ENCODE measurements around the gene REXO2.
A peak's percentile ranks its signal among the peaks of the same experiment; 100 is the strongest.

The REXO2 gene

GRCh38 chr11:114433376-114433775 is 5.9 kb upstream of the REXO2 start:
- CTCF ChIA-PET: no interaction called here
- H3K9me3 ChIP-seq (ENCODE audit: control insufficient read depth, insufficient read depth, low read depth, low read length): no peaks in the 10 kb centered on the region
- TF ChIP-seq ZFP3 (tag by site-specific recombination; IDR thresholded peaks at IDR 0.05; ENCODE audit: low read depth) (no peak), ZBTB48 (tag by site-specific recombination; IDR thresholded peaks at IDR 0.05) (no peak), ZNF10 (tag by site-specific recombination; IDR thresholded peaks at IDR 0.05) (no peak), ZSCAN23 (tag by site-specific recombination; IDR thresholded peaks at IDR 0.05) (no peak), ZFP69B (tag by site-specific recombination; IDR thresholded peaks at IDR 0.05) (no peak), KLF7 (tag by site-specific recombination; IDR thresholded peaks at IDR 0.05; ENCODE audit: borderline replicate concordance) (no peak), ZNF560 (tag by site-specific recombination; IDR thresholded peaks at IDR 0.05; ENCODE audit: borderline replicate concordance) (no peak), SETDB1 (IDR thresholded peaks at IDR 0.05; ENCODE audit: insufficient read length, low read length) (no peak), YY2 (tag by site-specific recombination; IDR thresholded peaks at IDR 0.05) (no peak), ZNF513 (tag by site-specific recombination; IDR thresholded peaks at IDR 0.05) (no peak)
- TF ChIP-seq, protein P1, sequence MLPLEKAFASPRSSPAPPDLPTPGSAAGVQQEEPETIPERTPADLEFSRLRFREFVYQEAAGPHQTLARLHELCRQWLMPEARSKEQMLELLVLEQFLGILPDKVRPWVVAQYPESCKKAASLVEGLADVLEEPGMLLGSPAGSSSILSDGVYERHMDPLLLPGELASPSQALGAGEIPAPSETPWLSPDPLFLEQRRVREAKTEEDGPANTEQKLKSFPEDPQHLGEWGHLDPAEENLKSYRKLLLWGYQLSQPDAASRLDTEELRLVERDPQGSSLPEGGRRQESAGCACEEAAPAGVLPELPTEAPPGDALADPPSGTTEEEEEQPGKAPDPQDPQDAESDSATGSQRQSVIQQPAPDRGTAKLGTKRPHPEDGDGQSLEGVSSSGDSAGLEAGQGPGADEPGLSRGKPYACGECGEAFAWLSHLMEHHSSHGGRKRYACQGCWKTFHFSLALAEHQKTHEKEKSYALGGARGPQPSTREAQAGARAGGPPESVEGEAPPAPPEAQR (tag by site-specific recombination; IDR thresholded peaks at IDR 0.05): no peak
- TF ChIP-seq, protein P2, sequence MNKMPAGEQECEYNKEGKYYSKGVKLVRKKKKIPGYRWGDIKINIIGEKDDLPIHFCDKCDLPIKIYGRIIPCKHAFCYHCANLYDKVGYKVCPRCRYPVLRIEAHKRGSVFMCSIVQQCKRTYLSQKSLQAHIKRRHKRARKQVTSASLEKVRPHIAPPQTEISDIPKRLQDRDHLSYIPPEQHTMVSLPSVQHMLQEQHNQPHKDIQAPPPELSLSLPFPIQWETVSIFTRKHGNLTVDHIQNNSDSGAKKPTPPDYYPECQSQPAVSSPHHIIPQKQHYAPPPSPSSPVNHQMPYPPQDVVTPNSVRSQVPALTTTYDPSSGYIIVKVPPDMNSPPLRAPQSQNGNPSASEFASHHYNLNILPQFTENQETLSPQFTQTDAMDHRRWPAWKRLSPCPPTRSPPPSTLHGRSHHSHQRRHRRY (tag by site-specific recombination; IDR thresholded peaks at IDR 0.05): no peak
- no peak overlapping the region for H3K27ac ChIP-seq (ENCODE audit: extremely low read depth, low read depth, low read length)
- POLR2A ChIA-PET: no interaction called here
- no peak overlapping the region for H3K4me3 ChIP-seq (ENCODE audit: low read depth, low read length)
- no peaks in the 10 kb centered on the region for H3K36me3 ChIP-seq (ENCODE audit: control insufficient read depth in 2 of 2, insufficient read depth in 1 of 2, low read length in 2 of 2)
- H3K4me1 ChIP-seq (ENCODE audit: control insufficient read depth, insufficient read depth, low read length): no peaks in the 10 kb centered on the region

DNA sequence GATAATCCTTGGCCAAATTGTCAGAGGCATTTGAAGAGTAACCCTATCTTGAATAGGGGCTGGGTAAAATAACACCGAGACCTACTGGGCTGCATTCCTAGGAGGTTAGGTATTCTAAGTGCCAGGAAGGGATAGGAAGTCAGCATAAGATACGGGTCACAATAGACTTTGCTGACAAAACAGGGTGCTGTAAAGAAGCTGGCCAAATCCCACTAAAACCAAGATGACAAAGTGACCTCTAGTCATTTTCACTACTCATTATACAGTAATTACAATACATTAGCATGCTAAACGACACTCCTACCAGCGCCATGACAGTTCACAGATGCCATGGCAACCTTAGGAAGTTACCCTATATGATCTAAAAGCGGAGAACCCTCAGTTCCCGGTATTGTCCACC is 964 bp upstream of the REXO2 start:
- no peak overlapping the region for H3K27ac ChIP-seq (ENCODE audit: extremely low read depth, low read depth, low read length)
- no peaks in the 10 kb centered on the region; the same call in 1 of the 2 replicates for H3K4me1 ChIP-seq (ENCODE audit: control insufficient read depth, insufficient read depth, low read length)
- ChIA-PET POLR2A (interaction anchor here (1.4 kb wide), 1 partner anchor 14 kb away, joined by 5 read pairs; no protein-coding TSS in a partner anchor), CTCF (no interaction called here)
- no peaks in the 10 kb centered on the region for H3K36me3 ChIP-seq (ENCODE audit: control insufficient read depth in 2 of 2, insufficient read depth in 1 of 2, low read length in 2 of 2)
- H3K9me3 ChIP-seq (ENCODE audit: control insufficient read depth, insufficient read depth, low read depth, low read length): no peaks in the 10 kb centered on the region
- no peak overlapping the region for H3K4me3 ChIP-seq (ENCODE audit: low read depth, low read length)
- TF ChIP-seq HIC1 (tag by site-specific recombination; IDR thresholded peaks at IDR 0.05) (no peak), SCRT2 (tag by site-specific recombination; IDR thresholded peaks at IDR 0.05) (no peak), ZNF560 (tag by site-specific recombination; IDR thresholded peaks at IDR 0.05; ENCODE audit: borderline replicate concordance) (no peak), ZBTB48 (tag by site-specific recombination; IDR thresholded peaks at IDR 0.05) (peak; percentile 81)

Measured in HEK293 (cell line).